NCI-H774 (cell line): ENCODE data around the gene ATXN1.
"Not testable (repeated sequence)": the region's sequence is repeated elsewhere in the genome, so short reads cannot be mapped to it uniquely, and the experiment has no call there.

Experiments
- DNase-seq: peaks from one replicate; lab custom pipeline; 2025; lab: John Stamatoyannopoulos, UW

ATXN1 gene

DNA sequence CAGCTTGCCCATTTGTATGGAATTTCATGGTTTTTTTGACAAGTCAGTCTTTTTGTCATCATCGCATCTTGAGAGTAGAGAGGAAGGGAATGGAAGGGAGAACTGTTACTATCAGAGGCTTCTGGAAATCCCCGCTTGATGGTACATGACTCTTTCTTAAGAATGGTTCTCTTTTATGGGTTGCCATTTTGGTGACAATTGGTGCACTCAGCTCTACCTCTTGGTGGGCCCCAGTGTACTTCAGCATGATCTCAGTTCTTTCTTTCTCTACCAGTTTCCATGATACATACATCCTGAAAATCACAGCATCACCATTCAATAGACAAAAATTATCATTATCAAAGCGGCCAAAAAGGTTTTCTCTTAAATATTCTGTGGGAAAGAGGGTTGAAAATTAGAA, 147.1 kb downstream of the ATXN1 start:
- not testable (repeated sequence) for DNase-seq

DNA sequence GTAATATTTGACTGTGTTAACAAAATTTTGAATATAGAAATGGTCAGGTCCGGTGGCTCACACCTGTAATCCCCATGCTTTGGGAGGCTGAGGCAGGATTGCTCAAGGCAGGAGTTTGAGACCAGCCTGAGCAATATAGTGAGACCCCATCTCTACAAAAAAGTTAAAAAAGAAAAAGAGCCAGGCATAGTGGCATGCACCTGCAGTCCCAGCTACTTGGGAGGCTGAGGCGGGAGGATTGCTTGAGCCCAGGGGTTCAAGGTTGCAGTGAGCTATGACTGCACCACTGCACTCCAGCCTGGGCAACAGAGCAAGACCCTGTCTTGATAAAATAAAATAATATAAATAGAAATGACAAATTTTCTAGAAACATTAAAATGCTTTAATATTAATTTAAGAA, 147.8 kb downstream of the ATXN1 start:
- DNase-seq = not testable (repeated sequence)

DNA sequence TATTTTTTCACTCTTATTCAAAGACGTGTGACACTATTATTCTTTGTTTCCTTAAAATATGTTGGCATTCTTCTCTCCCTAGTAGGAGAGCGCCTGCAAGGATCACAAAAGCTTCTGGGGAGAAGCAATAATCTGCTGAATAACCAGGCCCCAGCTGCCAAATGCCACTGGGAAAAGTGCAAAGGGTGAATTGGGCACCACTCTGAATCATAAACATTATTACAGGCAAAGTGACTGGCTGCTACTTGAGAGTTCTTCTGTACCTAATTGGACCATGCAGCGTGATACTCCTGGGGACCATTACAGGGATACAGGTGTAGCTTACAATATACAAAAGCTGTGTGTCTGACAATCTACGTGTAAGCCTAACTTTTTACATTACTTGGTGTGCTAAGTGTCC, 152.8 kb downstream of the ATXN1 start:
- no peak for DNase-seq

DNA sequence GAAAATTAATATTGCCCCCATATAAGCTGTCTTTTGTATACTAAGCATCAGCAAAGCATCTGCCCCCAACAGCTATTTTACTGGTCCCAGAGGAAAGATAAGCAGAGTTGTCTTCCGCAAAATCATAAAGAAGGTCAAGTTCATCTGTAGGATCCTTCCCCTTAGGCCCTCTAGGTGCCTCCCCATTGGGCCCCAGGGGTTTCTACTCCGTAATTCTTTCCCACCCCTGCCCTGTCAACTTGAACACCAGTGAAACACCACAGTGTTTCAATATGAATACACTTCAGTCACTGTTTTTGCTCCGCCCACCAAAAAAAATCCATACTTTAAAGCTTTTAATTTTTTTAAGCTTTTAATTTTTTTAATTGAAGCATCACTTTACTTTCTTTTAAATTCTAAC, 159.2 kb downstream of the ATXN1 start:
- no peak for DNase-seq

DNA sequence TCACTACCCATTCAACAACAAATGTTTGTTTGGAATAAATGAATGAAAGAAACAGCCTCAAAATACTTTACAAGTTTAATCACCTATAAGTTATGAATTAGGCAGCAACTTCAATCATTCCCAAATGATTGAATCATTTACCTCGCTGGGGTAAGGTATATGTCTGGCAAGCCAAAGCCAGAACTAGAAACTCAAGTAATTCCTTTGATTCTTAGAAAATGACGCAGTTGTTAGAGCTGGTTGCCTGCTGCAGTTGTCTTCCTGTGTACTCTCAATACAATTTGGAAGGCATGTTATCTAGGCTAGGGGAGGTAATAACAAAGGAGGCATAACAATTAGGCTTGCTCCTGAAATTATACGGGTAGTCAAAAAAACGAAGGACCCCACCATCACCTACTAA, 160.6 kb downstream of the ATXN1 start:
- no peak for DNase-seq

DNA sequence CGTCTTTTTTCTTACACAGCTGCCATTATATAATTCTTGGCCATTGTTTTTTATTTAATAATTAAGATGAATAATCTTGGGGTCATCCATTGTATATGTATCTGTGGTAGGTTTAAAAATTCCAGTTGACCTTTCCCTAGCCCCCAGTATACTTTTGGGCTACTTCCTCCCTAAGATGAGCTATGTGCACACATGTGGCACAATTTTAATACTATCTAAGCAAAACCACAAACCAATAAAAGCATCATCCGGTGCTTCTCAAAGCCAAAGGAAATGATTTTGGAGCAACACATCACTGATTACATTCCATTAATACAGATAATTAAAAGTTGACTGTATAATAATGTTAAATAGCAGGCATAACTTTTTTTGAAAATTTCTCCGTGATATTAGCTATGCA, 161.2 kb downstream of the ATXN1 start:
- no peak for DNase-seq

DNA sequence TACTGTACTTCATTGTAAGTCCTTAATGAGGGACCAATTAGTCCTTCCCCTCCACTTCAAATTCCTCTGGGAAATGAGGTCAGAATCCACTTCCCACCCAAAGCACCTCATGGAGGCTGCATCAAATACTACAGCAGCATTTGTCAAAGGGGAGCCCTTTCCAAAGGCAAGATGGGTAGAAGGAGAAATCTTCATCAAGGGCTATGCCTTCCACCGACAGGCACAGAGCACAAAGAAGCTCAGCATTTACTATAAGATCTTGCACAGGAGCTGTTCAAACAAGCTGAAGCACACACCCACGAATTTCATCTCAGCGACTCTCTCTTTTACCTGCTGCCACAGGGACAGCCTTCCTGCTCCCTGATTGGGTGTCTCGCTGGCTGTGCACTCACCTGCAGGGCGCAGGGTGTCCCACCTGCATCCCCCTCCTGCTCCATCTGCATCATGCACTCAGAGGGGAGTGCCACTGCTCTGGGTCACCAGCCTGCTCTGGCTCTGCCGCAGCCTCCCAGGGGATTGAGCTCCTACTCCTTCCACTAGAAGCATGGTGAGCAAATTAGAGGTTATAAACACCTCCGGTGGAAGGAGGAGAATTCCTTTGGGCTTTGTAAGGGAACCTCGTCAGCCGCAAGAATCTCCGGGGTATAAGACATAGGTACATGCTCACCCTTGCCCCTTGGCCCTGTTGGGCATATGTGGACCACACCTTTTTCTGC, 164.5 kb downstream of the ATXN1 start:
- no peak for DNase-seq

DNA sequence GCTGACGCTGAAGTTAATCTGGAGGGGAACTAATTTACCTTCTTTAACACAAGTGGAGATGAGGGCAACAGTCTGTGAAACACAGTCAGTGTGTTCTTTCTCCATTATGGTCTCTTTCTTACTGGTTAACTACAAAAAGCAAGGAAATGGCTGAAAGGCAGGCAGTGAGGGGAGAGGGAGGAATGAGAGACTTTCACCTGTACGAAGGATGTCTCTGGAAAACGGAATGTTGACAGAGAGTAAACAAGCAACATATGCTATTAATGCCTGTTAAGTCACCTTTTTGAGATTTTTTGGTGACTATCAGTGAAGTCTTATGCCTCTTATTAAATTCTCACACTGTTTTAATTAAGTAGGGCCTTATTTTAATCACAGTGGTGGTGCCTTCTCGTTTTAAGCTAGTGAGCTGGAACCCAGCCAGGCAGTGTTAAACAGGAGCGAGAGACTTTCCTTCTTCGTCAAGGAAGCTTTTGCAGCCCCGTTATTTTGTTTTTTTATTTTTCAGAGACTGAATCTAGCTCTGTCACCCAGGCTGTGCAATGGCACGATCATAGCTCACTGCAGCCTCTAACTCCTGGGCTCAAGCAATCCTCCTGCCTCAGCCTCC, 165.6 kb downstream of the ATXN1 start:
- DNase-seq = no peak

DNA sequence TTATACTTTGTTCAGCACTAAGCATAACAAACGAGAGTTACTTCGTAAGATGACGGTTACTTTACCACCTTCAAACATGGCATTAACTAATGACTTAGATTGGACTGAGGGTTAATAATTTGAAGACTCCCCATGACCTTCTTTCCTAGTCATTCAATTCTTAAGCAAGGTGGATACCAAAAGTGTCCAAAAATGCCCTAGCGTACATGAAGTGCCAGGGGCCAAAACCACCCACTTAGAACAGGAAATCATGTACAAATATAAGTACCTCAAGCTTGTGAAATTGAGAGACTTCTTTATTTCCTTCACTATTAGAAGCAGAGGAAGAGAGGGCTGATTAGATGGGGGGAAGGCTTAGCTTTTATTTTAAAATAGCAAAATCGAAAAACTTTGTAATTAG, 166.4 kb downstream of the ATXN1 start:
- DNase-seq = no peak

DNA sequence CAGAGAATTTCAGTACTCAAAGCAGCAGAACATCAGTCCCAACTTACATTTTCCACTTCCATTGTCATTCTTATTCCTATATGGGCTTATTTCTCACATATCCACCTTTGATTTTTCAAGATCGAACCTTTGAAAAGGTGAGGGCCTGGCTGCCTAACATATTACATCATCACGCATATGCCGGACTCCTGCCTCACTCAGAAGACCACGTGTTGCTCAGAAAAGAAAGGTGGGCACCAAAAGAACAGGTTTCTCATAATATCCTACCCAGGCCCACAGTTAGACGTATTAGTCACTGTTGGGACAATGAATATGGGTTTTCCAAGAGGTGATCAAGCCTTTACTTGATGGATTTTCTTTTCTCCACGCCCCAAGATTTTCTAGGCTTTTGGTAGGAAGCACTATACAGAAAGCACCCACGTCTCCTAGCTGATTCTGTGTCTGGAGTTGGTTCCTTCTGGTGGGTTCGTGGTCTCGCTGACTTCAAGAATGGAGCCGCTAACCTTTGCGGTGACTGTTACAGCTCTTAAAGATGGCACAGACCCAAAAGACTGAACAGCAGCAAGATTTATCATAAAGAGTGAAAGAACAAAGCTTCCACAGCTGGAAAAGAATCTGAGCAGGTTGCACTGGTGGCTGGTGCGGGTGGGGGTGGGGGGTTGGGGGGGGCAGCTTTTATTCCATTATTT, 168.9 kb downstream of the ATXN1 start:
- no peak for DNase-seq

DNA sequence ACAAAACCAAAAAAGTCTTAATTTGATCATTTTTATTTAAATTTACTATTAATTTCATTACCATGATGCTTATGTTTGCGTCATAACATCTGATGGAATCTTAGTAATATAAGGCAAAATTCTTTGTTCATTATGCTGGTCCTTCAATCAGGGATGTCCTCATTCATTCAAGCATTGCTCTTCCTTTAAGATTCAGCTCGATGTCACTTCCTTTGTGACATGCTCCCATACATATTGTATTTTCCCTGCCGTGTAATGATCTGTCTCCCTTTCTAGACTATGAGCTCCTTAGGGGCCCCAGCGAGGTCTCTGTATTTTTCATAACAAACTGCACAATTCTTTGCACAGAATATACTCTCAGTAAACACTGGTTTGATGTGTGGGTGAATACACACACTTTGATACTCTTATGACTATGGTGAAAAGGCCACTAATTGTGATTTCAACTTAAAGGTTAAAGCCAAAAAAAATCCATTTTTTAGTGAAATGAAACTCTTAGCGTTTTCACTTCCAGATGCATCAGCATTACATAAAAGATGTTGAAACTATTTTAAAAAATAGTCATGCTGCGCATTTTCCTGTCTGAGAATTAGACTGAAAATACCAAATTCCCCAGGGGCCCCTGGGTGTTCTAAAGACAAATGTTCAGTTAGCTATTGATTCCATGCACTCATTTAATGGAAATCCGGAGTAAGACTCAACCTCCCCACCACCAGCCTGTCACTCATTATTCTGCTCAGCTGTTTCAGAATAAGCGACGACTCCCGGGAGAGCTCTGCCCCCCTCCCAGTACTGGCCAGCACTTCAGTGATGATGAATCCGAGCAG, 169.7 kb downstream of the ATXN1 start:
- DNase-seq = no peak

DNA sequence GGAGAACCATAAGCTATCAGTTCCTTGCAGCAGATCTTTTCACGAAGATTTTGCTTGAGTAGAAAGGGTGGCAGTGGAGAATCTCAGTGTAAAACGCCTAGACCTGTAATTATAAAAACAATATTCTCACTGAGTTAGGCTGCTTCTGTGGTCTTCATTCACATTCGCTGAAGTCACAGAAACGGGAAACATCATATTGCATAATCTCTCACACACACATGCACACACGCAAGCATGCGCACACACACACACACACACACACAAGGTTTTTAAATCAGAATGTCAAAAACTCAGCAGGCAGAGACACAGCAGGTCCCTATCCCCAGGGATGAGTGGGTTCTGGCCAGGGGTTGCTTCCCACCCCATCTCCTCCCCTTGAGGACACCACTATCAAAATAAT, 175.5 kb downstream of the ATXN1 start:
- no peak for DNase-seq

DNA sequence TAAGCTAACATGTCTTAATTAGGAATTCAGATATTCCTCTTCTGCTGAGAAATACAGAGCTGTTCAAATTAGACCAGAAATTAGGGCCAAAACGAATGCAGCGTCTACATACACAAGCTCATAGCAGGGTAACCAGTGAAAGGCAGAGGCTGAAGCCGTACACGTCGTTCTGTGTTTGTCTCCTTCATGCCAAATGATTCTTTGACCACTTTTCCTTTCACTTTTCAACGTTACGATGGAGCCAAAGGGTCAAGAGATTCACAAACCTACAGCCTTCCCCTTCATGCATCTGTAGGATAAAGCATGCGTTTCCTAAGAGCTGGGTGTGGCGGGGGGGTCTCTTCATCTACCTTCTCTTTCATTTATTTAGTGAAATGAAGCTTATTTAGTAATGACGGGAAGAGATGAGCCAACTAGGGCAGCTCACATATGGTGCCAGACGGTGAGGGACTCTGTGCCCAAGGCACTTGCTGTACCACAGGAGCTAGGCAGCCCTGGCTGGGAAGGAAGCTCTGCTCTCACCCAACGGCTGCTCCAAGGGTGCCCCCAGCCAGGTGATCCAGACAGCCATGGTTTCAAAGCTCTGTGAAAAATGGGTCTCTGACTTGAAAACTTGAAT, 178.0 kb downstream of the ATXN1 start:
- peak; percentile 8 for DNase-seq

DNA sequence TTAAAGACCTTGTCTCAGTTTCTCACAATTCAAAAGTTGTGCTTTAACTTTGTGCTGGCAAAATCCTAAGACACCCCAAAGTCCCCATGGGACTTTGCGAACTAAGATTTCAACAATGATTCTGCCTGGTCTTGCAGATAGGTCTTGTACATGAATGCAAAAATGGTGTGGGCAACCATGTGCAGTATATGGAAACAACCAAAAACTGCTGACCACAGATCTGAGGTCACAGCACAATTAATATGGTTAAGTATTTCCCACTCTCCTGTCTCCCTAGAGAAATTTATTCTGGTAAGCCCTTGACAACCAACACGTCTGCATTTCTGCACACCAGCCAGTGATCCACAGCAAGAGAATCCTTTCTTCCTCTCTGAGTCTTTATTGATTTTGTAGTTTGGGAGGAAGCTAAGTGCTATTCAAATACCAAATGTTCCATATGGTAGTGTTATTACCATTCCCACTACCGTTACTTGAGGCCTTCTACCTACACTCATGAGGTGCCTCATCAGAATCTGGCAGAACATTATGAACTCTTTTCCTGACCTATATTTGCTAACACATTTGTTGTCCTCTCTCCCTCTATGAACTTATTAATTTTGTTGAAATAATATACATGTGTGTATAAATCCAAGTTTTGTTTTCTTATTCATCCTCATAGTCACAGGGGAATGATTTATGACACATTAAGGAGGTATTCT, 178.7 kb downstream of the ATXN1 start:
- no peak for DNase-seq

DNA sequence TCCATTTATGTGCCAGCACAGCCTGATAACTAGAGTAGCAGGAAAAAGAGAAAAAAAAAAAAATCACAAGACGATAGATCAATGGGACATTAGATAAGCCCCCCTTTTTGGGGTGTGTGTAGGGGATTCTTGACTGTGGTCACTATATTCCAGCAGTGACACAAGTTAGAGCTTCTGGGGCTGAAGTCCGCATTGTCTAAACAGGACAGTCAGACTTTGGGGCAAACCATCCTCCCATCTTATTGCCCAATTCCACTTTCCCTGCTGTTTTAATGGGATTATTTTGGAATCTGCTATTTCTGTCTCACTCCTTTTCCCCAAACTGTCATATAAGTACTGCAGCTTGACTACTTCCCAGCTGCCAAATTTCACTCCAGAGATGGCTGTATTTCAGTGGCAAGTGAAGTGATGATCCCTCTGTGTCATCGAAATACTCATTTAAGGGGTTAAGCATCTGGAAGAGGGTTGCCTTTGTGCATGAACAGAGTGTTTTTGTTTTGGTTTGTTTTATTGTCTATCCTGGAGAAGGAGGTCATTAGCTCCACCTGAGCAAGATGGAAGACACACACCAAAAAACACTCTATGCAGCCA, 182.5 kb downstream of the ATXN1 start:
- DNase-seq = no peak

DNA sequence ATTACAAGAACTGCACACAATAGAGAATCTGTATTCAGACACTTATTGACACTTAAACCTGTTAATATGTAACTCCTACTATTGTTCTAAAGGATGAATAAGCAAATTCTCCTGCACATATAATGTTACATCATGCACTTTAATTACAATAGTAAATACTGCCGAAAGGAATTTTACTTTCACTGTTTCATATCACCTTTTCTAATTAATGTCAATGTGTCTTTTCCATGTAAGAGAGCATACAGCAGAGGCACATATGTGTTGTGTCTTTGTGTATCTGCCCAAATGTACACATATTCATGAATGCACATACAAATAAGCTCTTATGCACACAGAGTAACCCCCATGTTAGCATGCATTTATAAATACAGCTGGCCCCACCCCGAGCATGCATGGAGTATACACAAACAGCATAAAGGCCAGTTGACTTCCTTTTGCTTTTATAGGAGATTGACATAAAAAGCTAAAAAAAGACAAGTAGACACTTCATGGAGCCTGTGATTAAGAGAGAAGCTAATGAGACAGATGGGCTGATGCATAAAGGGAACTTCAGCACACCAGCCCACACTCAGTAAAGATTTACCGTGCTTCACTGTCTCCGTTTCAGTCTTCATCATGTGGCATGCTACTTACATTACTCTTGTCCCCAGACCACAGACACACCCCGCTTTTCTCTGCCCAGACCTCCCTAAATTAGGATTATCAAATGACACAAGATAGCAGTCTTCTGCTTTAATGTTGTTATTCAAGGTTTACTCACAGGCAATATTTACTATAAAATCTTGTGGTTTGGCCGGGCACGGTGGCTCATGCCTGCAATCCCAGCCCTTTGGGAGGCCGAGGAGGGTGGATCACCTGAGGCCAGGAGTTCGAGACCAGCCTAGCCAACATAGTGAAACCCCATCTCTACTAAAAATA, 184.6 kb downstream of the ATXN1 start:
- no peak for DNase-seq

DNA sequence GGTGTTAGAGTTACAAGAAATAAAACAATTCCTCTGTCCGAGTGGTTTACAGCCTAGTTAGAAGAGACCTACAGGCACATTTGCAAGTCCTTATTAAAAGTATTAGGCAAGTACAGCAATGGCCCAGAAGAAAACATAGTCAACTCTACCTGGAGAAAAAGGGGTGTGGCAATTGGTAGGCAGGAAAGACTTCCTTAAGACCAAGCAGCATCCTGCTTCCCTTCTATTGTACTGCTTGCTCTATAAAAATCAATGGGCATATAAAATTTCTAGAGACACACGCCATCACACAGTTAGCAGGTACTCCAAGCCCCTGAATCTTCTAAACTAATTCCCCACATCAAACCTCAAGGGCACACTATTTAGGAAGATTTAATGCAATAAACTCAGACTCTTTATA, 185.6 kb downstream of the ATXN1 start:
- no peak for DNase-seq

DNA sequence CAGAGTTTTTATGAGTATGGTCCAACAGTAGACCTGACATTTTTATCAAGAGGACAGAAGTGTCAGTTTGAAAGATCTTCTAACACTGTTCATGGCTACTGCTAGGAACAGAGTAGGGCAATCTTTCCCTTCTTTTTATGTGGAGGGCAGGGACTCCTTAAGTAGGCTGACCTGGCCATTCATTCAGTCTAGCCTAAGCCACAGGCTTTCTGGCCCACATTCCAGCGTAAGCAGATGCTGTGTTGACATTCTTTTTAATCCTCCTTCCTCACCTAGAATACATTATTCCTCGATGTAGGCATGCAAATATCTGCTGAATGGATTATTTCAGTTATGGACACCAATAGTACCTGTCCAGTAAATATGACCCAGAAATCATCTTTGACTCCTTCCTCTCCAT, 188.3 kb downstream of the ATXN1 start:
- DNase-seq = no peak

DNA sequence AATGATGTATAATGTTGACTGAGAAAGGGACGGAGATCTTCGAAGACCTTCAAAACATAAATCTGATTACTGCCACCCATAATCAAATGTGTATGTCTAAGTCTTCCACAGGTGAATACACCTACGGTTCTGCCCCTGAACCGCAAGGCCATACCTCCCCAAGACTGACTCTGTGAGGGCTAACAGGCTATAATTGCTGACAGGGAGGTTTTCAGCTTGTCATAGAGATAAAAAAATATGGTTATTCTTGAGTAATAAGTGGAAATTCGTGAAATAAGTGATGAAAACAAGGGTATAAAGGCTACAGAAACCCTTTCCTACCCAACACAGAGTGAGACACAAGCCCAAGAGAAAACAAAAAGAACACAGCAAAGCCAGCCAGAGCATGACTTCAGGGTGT, 188.9 kb downstream of the ATXN1 start:
- DNase-seq = no peak

DNA sequence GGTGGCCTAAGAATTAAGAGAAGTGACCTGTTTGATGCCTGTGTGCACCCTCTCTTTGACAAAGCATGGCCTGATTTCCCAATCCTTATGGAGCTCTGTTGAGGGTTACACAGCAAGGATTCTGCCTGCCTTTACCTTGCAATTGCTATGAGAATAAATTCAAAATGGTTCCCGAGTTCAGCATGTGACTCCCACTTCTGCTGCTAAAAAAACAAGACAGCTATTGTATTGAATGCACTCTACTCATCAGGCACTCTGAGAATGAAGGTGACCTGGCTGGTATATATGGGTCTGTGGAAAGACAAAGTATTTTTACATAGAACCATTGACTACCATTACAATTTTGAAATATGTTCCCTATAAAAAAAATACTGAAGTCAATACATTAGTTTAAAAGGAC, 190.3 kb downstream of the ATXN1 start:
- no peak for DNase-seq
